ENCODE results near the gene HAND1.

Gene HAND1

DNA sequence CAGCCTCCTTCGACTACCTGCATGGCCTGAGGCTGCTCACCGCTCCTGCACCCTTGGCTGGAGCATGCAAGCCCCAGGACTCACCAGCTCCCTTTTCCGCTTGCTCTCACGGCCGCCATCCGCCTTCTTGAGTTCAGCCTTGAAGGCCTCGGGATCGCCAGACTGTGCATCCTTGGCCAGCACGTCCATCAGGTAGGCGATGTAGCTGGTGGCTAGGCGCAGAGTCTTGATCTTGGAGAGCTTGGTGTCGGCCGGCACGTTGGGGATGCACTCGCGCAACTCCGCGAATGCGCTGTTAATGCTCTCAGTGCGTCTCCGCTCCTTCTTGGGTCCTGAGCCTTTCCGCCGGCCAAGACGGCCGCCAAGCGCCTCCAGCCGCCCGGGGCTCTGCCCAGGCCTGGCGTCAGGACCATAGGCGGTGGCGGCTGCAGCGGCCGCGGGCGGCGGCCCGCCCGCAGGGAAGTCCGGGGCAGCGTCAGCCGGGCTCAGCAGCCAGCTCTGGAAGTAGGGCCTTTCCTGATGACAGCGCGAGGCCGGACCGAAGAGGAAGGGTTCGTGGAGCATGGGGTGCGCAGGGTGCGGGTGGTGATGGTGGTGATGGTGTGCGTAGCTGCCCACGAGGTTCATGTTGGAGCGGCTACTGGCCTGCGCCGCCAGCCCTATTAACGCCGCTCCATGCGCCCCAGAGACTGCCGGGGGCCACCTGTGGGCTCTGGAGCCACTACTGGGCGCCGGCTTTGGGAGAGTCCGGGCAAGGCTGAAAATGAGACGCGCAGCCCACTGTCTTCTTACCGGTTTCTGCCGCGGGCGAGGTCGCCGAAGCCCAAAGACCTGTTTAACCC is 424 bp downstream of the HAND1 start:
- no peak for DNase-seq

DNA sequence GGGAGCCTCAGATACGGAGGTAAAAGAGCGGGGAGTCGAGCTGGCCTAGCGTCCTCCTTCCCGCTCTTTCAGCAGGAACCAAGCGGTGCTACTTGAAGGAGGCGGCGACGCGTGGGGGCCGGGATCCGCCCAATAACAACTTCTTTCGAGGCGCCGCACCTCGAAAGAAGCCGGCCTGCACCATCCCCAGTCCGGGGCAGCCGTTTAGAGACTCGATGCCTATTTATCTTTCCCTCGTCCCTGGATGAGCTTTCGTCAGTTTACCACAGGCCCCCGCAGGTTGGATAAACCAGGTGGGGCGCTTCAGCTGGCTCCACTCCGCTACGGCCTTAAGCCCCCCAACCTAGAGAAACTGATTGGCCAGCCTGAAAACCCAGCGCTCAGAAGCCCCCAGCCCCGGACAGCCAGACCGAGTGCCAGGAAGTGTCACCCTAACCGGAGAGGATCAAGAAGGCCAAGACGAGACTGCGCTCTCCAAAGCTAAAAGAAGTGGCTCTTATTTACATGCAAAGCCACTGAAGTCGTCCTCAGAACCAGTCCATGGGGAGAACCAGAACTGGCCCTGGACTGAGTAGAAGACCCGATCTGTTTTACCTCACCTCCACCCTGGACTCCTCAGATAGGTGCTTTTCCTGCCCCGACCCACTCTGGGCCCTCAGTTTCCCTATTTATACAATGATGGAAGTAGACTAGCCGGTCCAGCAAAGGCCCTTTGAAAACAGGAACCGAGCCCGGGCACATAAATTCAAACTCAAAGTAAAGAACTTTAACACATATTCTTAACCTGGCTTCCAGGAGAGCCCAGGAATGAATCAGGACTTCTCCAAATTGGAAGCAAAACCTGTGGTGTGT is 1.4 kb downstream of the HAND1 start:
- DNase-seq = no peak

DNA sequence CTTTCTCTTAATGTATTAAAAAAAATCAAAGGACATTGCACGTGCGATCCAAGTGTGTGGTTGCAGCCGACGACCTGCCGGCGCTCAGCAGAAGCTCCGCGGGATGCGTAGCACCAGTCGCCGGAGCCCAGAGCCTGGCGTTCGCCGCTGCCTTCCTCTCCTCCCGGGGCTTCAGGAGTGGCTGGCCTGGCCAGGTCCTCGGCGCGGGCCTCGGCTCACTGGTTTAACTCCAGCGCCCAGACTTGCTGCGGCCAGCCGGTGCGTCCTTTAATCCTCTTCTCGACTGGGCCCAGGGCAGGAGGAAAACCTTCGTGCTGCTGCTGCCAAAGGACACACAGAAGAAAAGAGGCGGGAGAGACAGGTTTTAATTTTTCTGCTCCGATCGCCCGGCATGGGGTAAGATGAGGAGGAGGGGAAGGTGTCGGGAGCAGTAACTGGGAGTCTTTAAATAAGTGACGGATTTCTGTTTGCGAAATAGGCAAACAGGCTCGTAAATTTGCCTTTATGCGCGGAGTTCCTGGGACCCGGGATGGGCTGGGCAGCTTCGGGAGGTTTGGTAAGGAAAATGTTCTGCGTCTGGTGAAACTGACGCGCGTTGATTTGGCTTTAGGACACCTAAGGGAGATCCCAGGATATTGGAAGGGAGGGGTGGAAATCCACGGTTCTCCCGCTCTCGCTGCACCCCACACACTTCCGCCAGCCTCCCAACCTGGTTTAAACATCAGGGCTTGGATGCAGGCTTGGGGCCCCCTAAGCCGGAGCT is 2.3 kb downstream of the HAND1 start:
- DNase-seq = no peak

DNA sequence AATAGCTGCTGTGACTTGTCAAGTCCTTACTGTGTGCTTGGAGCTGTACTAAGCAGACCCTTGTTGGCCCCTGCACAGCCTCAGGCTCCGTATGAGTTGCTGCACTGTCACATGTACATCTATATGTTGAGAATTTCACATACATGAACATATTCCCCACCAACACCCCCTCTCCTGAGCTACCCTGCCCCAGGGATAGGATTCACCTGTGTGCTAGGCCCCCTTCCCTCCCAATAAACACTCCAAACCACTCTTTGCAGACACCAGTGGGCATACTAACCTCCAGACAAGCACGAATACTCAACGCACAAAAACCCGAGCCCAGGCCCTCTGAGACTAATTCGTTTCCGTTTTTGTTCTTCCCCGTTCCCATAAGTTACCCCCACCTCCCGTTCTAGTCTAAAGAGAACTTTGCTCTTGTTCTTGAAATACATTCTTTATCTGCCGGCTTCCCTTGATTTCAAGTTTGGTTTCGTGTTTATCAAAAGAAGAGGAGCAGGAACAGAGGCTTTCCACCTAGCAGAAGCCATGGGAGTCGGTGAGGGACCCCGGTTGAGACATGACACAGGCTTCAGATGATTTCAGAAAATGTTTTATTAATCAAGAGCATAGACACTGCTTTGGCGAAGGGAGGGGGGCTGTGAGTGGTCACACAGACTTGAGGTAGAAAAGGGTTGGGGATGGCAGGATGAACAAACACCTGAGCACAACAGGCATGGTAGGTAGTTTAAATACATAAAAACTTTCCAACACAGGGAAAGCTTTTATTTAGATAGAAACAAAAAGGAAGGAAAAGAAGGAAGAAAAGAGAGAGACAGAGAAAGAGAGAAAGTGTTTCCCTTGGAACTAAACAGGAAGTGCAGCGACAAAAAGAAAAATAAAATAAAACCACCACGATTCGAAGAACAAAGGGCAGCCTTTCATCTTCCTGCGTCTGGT is 3.4 kb downstream of the HAND1 start:
- DNase-seq = no peak

DNA sequence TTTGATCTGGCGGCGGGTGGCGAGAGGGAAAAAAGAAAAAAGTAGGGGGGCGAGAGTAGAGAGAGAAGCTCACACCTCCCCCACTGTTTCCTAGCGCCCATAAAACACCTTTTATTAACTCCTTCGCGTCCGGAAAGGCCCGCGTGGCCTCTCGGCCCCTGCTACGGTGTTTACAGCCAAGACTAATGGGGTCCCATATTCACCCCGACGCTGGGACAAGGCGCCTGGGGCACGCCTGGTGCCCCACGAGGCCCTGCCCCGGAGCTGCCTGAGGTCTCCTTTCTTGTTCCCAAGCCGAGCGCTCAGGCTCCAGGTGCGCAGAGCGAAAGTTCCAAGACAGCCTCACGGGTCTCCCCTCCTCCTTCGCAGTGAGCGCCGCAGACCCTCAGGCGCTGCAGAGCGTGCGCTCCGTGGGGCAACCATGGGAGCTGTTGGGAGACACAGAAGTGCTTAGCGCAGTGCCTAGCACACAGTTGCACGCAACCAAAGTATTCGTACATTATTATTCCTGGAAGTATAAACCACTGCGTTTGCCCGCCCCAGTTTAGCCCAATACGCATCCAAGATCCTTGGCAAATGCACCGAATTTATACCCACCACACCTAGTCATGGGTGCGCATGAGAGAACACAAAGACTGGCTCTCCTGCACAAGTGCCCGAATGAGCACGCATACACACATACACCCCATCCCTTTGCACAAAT is 4.3 kb downstream of the HAND1 start:
- DNase-seq = no peak

DNA sequence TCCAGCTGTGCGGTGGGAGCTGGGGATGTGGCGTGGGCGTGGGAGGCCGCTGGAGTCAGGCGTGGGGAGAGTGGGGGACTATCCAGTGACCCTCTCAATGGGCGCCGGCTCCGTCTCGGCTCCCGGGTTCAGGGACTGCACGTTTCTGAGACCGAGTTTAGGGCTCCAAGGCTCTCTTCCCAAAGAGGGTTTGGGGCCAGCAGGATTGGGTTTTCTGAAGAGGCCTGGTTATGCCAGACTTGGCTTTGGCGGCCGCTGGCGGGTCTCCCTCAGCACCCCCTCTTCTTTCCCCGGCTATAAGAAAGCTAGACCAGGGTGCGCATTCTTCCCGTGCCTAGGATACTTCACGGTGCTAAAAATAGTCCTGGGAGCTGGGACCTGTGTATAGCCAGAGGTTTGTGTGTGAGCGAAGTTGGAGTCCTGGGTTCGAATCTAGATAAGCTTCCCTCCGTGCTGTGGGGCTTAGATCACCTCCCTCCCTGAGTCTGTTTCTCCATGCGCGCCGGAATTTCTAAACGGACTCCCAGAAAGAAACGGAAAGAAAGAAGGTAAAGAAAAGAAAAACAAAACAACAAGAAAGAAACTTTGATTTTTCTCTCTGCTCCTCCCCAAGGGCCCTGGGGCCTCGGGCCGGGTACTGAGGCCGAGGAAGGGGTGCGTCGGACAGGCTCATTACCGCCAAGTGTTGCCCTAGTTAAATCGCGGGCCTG is 5.0 kb downstream of the HAND1 start:
- no peak for DNase-seq

DNA sequence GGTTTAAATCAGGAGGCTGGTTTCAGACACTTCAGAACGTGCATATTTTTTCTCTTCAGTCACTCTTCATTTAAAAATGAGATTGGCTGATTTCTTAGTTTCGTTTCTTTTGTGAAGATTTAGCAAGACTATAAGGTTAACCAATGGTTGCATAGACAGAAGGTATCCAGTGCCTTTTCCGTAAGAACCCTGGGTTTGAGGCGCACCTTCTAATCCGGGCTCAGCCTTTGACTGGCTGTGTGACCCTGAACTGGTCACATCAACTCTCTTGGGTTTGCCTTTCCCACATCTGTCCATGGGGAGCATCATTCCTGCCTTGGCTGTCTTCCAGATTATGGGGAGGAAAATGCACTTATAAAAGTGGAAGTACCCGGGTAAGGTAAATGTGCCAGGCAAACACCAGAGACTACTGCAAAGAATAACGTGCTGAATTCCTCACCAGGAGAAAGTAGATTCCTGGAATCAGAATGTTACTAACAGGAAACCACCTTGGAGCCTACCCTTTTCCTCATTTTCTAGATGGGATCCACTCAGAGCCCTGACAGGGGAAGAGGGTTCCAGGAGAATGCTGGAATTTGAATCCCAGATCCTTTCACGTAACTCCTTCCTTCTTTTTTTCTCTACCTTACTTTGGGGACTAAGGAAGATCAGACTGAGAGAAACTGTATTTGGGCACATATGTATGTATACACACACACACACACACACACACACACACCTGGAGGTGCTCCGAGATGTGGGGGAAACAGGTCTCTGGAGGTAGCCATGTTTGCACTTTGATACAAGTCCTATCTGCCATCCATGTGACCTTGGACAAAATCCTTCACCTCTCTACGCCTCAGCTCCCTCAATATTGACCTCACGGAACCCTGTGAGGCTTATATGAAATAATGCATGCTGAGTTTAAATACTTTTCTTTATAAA is 6.8 kb downstream of the HAND1 start:
- DNase-seq = no peak

DNA sequence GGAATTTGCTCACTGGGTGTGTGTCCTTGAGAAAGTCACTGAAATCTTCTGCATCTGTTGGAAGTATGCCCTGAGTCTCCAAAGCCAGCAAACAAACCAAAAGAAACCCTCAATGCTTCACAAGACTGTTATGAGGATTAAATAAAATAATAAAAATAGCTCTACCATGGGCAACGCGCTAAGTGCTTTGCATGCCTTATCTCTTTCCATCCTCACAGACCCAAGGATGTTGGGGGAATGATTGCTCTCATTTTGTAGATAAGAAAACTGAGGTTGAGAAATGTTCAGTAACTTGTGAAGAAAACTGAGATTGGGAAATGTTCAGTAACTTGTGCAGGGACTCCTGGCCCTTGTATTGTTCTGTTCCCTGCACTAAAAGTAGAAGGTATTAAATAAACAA is 7.9 kb downstream of the HAND1 start:
- no peak for DNase-seq

DNA sequence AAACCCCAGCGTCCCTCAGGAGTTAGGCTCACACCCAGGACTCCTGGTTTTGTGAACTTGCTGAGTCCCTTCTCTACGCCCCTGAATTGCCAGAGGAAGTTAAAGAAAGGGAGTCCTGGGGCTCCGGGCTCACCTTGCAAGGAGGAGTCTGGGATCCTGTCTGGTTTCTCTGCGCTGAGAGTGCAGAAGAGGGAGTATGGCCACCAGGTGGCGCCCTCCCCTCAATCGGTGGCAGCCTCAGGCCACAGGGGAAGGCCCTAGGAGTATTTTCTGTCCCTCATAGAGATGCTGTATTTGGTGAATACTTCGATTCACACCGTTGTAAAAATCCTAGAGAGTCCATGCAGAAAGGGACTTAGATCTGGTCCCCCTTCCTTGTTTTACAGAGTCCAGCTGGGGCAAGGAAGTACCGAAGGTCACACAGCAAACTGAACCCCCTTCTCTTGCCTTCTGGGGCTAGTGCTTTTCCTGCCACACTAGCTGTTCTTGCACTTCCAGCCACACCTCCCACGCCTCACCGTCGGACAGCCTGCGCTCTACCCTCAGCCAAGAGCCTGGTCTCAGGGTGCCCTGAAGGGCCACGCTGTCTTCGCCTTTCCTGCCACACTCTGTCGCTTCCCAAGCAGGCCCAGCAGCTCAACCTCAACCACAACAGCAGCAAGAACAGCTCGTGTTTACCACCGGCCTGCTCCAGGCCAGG is 10.2 kb downstream of the HAND1 start:
- peak; percentile 20 for DNase-seq

DNA sequence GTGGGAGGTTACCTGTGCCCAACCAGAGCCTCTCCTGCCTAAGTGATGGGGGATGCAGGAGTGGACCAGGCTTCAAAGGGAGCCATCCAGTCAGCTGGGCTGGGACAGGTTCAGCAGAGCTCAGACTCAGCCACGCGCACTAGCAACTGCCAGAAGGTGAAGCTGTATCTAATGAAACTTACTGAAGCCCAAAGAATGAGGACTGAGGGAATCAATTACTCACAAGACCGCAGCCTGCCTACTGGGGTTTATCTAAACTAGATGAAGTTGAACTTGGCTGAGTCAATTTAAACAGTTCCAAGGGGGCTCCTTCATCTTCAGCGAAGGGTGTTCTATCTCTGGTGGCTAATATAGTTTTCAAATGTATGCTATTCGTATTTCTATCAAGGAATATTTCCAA is 11.4 kb downstream of the HAND1 start:
- DNase-seq = no peak

DNA sequence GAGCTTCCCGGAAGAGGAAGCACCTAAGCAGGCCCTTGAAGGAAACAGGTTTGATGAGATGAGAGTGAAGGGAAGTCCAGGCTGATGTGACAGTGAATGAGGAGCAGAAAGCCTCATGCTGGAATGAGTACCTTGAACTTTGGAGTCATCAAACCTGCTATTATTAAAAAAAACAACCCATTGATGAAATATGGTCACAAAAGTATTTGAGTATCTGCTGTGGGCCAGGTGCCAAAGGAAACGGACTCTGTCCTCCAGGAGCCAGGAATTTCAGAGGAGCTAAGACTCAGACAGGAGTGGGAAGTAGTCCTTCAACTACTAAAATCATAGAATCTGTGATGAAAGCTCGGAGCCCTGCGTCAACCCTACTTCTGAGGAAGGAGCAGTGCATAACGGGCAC is 11.9 kb downstream of the HAND1 start:
- no peak for DNase-seq

DNA sequence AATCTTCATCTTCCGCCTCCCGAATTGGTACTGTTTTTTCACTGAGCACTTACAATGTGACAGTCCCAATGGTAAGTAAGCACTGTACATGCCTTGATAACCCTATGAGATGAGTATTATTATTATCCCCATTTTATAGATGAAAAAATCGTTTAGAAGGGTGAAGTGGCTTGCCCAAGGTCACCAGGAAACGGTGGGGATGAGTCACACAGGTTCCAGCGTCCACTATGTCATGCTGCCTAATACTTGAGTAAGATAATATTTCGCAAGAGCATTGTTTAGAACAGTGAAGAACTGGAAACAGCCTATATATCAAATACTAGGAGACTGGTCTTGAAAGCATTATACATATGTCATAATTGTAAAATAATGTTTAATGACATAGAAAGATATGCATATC is 12.9 kb downstream of the HAND1 start:
- DNase-seq = no peak

DNA sequence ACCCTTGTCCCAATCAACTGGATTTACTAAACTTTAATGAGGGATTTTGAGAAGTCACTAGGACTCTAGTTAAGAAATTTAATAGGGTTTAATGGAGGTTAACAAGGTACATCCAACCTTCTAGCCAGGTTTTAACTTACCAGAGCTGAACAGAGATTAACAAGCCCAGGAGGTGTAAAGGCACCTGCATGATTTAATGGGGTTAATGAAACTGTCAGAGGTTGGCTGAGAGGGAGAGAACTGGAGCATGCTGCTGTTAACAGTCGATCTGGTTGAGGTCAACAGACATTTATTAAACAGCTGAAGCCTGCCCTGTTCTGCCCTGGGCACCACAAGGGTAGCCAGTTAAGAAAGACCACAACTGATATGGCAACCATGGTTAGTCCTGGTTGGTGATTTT is 13.6 kb downstream of the HAND1 start:
- no peak for DNase-seq

DNA sequence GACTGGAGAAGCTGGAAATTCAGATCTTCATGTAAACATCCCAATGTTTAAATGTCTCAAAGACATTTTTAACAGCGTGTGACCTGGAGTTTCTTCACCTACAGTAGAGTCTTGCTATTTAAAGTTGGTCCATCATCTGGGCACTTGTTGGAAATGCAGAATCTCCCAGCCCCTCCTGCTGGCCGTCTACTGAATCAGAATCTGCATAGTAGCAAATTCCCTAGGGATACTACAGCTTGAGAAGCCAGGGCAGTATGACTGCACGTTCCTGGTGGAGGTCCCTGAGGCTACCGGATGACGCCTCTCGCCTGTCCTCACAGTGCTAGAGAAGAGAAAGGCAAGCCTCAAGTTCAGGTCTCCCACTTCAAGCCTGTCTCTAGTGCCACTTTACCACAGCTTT is 16.5 kb downstream of the HAND1 start:
- no peak for DNase-seq

DNA sequence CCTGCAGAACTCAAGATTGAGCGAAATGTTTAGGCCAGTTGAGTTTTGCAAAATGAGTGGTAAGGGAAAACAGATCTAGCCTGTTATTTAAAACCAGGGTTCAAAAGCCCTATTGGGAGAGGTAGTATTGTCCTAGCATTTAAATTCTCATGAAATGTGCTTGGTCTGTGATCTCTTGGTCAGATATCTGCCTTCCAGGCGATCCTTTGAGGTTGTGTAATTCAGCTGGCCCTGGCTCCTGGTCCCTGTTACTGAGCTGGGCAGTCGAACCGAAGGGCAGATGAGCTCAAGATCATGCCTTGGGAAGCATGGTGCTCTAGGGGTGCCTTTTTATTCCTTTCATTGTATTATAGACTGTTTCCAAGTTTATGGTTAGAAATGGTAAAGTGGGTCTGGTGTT is 17.9 kb downstream of the HAND1 start:
- no peak for DNase-seq

DNA sequence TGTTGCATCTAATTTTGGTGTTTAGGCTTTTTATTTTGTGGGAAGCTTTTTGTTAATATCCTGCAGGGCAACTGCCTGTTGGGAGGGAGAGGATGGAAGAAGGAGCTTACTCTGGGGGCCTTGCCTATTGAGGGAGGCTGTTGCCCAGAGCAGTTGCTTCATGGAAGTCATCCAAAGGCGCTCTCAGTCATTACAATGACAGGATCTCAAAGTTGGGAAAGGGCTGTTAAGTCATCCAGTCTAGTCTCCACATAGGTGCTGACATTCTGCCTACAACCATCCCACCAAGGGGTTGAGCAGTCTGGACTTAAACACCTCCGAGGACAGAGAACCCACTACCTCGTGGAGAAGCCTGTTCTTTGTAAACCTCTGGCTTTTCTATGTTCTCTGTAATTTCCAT is 19.0 kb downstream of the HAND1 start:
- no peak for DNase-seq

DNA sequence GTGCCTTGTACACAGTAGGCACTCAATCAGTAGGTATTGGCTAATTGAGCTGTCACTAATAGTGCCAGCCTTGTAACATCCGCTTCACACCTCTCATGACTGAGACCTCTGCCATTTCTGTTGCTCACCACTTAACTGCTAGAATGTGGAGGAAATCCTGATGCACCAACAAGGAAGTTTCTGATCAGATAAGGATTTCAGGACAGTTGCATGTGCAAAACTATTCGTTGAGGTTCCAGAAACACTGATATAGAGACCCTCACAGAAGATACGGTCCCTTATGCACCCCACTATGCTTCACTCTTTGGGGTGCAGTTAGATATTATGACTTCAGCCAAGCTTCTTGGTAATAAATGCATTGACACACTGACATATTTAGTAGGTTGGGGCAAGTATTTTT is 21.5 kb downstream of the HAND1 start:
- no peak for DNase-seq

DNA sequence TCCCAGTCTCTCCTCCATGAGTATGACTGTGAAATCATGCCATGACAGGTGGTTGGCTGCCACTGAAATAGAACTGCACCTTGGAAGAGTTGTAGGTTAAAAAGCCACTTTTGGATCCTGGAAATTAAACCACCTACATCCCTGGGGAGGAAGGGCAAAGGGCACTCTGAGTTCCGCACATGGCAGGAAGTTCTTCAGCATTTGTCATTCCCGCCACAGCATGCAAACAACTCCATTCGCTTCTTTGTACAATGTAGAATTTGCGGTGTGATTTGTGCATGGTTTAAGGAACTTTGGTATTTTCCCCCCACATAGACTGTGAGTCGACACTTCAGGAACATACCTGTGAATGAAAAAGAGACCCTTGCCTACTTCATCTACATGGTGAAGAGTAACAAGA is 22.4 kb downstream of the HAND1 start:
- DNase-seq = no peak

DNA sequence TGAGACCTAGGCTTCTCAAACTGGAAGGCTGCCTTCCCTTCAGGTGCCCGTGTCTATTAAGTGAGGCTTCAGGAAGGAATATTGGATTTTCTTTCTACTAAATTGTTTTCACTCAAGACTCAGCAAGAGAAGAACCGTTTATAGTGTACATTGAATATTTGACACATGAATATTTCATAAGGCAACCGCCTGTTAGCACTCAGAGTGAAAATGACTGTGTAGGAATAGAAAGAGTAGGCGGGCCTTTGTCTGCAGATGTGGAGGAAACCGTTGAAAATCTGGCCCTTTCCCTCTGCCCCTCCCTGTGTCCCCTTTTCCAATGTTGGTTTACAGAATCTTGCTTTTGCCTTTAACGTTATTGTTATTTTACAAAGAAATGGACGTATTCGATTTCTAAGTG is 26.1 kb downstream of the HAND1 start:
- DNase-seq = no peak

Measured in NCI-H2107 (cell line).